HL-60 (cell line): ENCODE data around the gene PTTG1IP2.

Experiments used
- CTCF ChIP-seq: IDR thresholded peaks from one replicate; pipeline ENCODE4 v1.5.1; 2011; ENCODE audit warnings: low read length, control low read depth, inconsistent platforms; ENCODE audit not compliant: insufficient read depth
- GABPA ChIP-seq: IDR thresholded peaks from 2 replicates; pipeline ENCODE4 v1.6.1; 2012; ENCODE audit warnings: low read depth
- POLR2AphosphoS5 ChIP-seq: IDR thresholded peaks from 2 replicates; pipeline ENCODE4 v1.6.1; 2012; ENCODE audit warnings: low read depth
- REST ChIP-seq: IDR thresholded peaks from 2 replicates; pipeline ENCODE4 v1.6.1; 2012; ENCODE audit warnings: low read depth; ENCODE audit not compliant: insufficient replicate concordance
- SPI1 ChIP-seq: IDR thresholded peaks from 2 replicates; pipeline ENCODE4 v1.6.1; 2012; ENCODE audit warnings: low read depth, mild to moderate bottlenecking, borderline replicate concordance

GRCh38 chr7:90511776-90512175 is 42.3 kb downstream of the PTTG1IP2 start:
- no peak for TF ChIP-seq POLR2AphosphoS5
- TF ChIP-seq REST = no peak
- no peak for TF ChIP-seq CTCF
- no peak for TF ChIP-seq SPI1
- TF ChIP-seq GABPA = no peak
